Right lobe of liver (tissue), 4 donors: ENCODE measurements around the gene MLIP.

Experiments
- CTCF ChIP-seq, 4 donors: fragments of 200-600 bp in 3 of 4; fragments of 450-650 bp in 1 of 4; IDR thresholded peaks; one replicate each; pipeline versions ENCODE4 v1.5.1 to v1.8.0; 2016 to 2022; ENCODE audit warnings: antibody characterized with exemption in 4 of 4, mild to moderate bottlenecking in 2 of 4
- POLR2A ChIP-seq: fragments of 450-650 bp; IDR thresholded peaks from one replicate; pipeline ENCODE4 v1.6.1; 2017; ENCODE audit warnings: antibody characterized with exemption, mild to moderate bottlenecking
- donor health status: DM: no; HTN: no; CAD: no.
- donor health status: DM: no; HTN: no; CAD: no.
- donor health status: DM: no; HTN: yes; CAD: no.

GRCh38 chr6:54196905-54197304 lies 85.7 kb downstream of the MLIP start:
- no peak for TF ChIP-seq CTCF (IDR thresholded peaks at IDR 0.05)
- no peak for TF ChIP-seq POLR2A
